ENCODE results near the gene IDH3B.

GRCh38 chr20:2703716-2704475 lies 39.9 kb upstream of the IDH3B start:
- TF ChIP-seq EZH2 (IDR thresholded peaks at IDR 0.05; ENCODE audit: low read depth, low read length, severe bottlenecking): no peak
- TF ChIP-seq SIX5 (IDR thresholded peaks at IDR 0.05; ENCODE audit: low read depth, low read length): no peak

Measured in H1 (cell line).